ENCODE measurements around the gene RPTOR.

RPTOR gene

DNA sequence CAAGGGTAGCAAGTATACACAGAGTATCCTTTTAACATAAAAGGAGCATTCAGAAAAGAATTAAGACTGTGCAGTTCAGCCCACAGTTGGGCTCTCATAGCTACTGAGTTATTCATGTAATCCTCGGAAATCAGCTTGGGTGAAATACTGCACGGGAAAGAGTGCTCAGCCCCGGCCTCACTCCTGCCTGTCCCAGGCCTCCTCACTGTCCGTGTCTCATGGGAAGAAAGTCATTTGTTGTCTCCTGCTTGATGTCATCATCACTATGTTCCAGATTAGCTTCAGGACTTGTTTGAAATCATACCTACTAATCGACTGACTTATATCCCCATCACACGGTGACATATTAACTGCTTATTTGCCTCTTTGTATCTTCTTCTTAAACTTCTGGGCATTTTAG, 223.8 kb downstream of the RPTOR start:
- DNase-seq (ENCODE audit: low spot score) = no peak

DNA sequence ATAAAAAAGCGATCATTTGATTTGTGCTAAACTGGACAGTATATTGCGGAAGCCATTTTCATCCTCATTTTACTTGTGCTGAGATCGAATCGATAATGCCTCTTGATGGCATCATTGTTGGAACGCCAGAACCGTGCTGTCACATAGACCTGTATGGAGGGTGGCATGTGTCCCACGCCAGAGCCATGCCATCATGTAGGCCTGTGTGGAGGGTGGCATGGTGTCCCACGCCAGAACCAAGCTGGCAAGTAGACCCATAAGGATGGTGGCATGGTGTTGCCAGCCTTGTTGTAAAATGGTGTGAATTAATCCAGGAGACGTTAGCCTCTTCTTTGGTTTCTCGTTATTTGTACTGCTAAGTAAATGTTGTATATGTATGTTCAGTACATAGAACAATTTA, 224.3 kb downstream of the RPTOR start:
- no peak for DNase-seq (ENCODE audit: low spot score)

DNA sequence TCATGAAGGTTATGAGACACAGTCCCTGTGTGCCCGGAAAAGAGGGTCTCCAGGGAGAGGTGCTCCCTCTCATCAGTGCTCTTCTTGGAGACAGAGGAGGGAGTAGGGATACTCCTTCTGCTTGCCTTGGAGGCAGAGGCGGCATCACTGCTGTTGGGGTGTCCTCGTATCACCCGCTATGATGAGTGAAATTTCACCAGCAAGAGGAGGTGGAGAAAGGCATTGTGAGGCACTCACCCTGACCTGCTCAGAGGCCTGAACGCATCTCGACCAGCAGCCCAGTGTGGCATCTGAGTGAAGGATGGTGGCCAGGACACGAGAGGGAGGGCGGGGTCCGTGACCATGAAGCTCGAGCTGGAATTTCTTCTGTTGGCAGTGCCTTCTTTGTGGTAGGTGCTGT, 224.9 kb downstream of the RPTOR start:
- no peak for DNase-seq (ENCODE audit: low spot score)

DNA sequence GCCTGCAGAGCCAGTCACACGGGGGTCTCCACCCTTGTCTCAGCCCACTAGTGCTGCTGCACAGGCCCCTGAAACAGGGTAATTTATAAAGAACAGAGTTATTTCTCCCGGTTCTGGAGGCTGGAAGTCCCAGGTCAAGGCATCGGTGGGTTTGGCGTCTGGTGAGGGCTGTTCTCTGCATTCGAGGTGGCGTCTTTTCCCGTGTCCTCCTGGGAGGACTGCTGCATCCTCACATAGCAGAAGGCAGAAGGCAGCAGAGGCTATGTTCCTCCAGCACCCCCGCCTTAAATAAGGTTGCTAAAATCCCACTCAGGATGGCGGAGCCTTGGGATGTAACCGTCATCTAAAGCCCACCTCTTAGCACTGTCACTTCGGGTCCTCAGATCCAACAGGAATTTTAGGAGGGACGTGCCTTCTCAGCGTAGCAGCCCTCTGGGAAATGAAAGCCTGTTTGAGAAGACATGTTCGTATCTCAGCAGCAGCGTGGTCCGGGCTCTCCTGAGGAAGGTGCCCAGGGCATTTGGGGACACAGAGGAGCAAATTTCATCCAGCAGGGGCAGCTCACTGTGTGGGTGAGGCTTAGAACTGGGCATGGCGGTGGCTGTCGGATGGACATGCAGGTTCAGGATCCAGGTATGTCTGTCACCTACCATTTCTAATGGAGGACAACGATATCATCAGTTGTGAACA, 225.4 kb downstream of the RPTOR start:
- no peak for DNase-seq (ENCODE audit: low spot score)

DNA sequence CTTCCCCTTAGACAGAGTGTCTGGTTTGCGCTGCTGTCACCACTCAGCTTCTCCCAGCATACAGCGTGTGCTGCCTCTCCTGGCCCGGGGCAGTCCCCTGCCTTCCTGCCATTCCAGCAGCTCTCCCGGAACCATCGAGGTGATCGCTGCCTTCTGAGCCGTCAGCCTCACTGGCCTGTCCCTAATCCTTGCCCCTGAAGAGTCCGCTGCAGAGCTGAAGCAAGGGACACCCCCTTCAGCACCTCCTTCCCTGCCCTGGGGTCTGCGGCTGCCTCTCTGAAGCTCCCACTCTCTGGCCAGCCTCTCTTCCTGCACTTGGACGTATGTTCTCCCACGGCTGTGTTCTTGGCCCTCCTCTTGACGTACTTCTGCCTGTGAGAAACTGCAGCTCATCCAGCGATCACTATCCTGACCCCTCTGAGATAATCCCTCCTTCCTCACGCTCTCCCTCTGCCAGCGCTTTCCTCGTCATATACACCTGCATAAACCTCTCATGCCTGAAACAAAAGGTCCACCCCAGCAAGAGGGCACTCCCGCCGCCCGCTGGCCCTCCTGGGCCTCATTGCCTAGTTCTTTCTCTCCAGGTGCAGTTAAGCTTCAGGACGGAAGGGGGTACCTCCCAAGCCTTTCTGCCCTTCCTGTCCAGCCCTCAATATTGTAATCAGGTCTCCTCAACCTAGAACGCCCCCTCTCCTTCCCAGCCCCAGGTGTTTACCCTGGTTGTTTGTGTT, 226.4 kb downstream of the RPTOR start:
- no peak for DNase-seq (ENCODE audit: low spot score)

DNA sequence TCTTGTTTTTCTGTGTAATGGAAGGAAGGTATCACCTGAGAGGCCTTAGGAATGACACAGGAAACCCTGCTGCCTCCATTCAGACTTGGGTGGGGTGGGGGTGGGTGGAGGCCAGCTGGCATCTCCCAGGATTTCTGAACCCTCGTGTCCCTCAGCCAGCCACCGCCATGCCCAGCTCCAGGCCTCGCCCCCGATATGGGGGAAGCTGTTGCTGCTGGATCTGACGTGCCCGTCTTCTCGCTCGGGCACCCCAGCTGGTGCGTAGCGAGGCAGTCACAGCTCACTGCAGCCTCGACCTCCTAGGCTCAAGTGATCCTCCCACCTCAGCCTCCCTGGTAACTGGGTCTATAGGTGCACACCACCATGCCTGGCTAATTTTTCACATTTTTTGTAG, 227.0 kb downstream of the RPTOR start:
- no peak for DNase-seq (ENCODE audit: low spot score)

DNA sequence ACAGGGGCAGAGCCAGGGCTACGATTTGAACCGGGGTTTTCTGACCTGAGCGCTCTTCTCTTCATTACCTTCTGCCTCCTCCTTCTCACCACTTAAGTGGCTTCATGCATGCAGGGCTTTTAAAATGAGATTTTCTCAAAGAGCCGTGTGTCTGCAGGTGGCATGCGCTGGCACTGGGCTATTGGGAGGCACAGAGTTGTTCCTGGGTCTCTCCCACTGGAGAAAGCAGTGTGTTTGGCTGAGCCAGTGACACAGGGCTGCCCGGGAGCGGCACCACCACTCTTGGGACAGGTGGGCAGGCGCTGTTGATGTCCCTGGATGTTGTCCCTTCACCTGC, 228.2 kb downstream of the RPTOR start:
- DNase-seq (ENCODE audit: low spot score) = no peak

DNA sequence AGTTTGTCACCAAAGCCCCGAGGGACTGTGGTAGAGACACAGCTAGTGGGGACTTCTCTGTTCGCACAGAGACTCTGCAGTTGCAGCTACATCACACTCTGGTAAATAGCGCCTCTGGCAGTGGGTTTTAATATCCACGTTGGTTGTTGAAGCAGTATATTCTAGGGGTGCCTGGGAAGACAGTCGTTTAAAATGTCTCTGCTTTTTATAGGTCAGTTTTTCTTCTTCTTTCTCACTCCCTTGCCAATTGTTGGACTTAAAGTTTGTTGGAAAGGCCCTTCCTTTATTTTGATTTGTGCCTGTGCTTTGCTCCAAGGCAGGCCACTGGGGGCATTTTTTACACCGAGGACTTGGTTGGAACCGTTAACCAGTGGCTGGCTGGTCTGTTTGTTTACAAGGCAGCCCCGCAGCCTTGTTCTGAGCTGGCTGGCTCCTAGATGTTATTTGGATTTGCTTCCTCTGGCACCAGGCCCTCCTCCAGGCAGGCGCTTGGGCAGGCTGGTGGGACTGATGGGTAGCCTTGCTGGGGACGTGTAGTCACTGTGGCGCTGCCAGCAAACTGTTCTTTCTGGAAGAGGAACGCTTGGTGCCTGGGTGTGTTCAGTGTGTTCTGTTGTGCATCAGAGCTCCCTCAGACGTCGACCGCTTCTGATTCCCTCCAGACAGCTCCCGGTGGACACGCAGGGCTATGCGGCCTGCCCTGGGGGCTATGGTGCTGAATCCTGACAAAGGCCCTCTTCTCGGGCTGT, 228.8 kb downstream of the RPTOR start:
- no peak for DNase-seq (ENCODE audit: low spot score)

DNA sequence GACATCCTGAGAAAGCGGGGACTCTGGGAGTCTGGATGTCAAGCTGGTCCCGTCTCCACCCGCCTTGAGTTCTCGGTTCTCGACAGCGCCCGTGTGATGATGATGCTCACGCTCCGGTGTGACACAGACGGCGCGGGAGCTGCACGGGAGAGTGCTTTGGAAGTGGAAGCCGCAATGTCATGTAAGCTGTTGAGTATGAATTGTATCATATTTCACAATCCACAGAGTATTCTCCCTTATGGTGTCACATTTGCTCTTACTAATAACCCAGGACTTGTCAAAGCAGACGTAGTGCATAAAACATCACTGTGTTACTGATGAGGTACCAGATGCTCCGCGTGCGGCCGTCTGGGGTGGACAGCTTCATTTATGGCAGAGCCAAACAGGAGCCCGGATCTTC, 229.5 kb downstream of the RPTOR start:
- no peak for DNase-seq (ENCODE audit: low spot score)

DNA sequence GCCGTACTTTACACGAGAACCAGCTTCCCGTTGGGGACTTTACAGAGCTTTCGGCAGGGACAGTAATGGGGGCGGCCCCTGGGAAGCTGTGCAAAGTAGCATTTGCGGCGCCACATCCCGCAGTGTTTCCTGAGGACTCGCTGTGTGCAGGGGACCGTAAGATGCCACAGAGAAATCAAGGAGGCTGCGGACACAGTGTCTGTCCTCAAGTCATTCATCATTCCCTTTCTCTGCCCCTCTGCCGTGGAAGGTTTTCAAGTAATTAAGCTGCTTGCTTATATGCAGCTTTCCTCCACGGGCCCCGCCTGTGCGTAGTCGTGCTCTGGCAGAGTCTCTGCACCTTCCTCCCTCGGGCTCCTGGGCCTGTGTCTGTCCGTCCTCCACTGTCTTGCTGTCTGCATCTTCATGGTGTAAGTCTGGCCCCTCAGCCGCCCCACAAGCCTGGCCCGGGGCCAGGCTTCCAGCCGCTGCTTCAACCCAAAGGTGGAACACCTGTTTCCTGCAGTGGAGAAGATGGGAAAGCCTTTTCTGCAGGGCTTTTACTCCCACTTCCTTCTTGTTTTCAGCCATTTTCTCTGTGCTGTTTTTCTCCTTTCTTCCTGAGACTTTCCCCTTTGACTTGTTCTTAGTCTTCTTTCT, 230.1 kb downstream of the RPTOR start:
- DNase-seq (ENCODE audit: low spot score) = no peak

DNA sequence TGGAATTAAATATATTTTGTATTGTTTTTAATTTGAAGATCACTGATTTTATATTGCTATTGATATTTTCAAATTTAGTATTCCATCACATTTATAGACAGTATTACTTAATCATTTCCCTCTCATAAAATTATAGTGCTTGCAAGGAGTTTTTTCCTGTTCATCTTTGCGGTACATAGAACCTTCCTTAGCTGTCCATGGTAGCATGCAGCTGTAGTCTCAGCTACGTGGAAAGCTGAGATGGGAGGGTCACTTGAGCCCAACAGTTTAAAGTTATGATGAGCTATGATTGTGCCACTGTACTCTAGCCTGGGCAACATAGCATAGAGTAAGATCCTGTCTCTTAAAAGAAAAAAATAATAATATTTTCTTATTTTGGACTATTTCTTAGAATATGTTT, 231.2 kb downstream of the RPTOR start:
- no peak for DNase-seq (ENCODE audit: low spot score)

DNA sequence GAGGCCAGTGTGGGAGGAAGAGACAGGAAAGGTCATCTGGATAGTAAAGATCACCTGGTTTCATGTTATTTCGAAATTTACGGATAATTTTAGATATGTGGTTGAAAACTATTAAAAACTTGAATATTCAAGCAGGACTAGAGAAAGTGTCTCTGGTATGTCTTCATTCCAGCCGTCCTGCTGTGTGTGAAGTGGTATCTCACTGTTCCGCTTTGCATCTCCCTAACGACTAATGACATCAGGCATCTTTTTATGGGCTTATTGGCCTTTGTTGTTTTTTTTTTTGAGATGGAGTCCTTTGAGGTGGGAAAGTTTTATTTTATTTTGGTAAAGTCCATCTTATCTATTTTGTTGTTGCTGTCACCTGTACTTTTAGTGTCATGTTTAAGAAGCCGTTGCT, 232.6 kb downstream of the RPTOR start:
- DNase-seq (ENCODE audit: low spot score) = no peak

DNA sequence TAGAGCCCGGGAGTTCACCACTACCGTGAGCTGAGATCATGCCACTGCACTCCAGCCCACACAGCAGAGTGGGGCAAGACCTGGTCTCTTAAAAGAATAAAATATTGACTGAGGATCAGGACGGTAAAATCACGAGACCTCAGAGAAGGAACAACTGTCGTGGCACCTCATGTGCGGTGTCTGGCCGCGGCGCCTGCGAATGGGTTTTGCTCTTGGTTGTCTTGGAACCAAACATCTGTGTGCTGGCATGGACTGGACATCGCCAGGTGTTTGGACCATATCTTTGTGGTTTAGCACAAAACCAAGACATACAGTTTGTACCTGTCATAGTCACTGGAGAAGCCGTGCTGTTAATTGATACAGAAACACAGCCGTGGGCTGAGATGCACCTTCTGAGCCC, 234.1 kb downstream of the RPTOR start:
- no peak for DNase-seq (ENCODE audit: low spot score)

DNA sequence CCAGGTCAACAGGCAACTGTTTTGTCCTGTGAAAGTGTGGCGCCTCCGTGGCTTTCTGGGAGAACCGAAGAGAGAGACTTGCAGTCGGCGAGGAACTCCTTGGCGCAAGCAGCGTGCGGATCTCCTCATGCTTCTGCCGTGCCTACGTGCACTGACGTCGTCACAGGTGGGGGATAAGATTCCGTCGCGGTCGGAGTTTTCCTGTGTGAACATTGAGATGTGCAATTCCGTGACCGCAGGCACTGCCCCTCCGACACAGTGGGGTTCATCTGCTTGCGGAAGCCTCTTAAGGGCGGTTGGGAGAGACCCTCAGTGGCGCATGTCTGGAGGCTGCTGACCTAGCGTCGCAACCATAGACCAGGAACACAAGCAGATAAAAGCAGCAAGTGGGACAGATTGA, 234.7 kb downstream of the RPTOR start:
- DNase-seq (ENCODE audit: low spot score) = no peak

DNA sequence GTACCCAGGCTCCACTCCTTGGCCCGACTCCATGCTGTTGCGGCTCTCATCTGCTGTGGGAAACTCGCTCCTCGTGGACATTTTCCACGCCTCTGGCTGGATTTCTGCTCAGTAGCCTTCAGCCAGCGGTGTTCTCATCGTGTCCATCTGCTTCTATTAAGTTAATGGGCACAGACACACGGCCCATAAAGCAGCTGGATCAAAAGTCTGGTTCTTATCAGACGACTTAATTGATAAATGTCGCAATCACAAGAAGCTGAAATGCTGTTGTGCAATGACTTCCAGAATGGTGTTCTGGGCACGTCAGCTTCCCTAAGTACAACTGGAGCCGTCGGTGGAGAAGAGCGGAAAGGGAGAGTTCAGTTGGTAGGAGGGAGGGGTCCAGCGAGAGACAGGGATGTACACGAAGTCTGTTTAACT, 235.3 kb downstream of the RPTOR start:
- no peak for DNase-seq (ENCODE audit: low spot score)

DNA sequence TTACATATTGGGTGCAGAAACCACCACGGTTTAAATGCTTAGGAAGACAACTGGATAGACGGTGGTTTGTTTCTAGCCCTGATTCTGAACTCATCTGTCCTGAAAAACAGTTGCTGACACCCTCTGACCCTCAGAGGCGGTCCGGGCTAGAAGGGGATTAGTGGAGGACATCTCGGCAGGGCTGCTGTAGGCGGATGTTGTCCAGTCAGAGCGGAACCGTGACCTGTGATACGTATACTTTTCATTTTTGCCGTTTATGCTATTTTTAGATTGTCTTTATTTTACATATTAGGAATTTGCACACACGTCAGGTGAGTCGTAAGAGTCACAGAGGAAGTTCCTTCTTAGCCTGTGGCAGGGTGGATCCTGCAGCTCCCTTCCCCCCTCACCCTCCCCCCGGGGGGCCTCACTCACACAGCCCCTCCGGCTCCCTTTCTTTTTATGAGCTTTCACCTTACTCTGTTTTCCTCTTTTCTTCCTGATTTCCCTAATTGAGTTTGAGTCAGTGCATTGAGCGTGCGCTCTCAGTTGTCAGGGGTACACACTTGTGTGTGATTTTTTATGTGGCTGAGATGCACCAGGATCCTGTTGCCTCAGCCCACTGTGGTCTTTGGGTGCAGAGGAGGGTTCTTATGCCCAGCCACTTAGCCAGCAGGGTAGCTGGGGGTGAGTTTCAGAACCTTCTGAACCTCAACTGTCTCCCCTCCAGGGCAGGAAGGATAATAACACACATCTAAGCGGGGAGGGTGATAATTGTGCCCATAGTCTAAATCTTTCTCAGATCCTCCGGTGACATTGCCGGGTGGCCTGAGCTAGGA, 236.0 kb downstream of the RPTOR start:
- no peak for DNase-seq (ENCODE audit: low spot score)

DNA sequence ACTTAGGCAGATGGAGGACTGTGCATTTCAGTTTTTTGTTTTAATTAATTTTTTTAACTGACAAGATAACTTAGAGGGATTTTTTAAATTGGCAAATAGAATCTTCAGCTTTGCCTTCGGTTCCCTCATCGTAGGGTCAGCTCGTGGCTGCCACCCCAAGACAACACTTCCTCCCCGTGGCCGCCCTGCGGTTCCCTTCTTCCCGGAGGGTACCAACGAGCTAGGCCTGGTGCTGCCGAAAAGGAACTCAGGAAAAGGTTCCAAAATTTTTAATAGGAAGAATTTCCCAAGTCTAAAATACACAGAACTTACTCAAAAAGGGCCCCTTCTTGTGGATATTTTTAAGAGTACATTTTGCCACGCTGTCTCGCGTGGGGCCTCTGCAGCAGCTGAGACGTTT, 236.6 kb downstream of the RPTOR start:
- DNase-seq (ENCODE audit: low spot score) = no peak

DNA sequence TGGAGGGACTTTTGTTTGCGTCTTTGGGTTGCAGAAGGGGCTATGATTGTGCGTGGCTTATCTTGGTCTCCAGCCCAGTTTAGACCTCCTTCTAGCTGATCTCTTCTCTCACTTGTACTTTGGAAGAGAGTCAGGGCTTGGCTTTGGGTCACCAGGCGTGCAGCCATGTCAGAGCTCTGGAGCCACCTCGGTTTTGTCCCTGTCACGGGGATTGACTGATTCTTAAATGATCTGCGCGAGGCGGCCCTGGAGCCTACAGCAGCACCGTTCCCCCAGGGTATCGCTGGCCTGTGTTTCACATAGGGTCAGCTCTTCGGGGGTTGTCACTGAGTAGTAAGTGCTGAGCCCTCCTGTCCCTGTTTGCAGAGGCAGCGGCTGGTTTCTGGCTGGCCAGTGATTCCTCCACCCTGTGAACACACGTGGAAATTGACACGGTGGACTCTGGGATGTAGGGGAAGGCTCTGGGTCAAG, 237.2 kb downstream of the RPTOR start:
- no peak for DNase-seq (ENCODE audit: low spot score)

DNA sequence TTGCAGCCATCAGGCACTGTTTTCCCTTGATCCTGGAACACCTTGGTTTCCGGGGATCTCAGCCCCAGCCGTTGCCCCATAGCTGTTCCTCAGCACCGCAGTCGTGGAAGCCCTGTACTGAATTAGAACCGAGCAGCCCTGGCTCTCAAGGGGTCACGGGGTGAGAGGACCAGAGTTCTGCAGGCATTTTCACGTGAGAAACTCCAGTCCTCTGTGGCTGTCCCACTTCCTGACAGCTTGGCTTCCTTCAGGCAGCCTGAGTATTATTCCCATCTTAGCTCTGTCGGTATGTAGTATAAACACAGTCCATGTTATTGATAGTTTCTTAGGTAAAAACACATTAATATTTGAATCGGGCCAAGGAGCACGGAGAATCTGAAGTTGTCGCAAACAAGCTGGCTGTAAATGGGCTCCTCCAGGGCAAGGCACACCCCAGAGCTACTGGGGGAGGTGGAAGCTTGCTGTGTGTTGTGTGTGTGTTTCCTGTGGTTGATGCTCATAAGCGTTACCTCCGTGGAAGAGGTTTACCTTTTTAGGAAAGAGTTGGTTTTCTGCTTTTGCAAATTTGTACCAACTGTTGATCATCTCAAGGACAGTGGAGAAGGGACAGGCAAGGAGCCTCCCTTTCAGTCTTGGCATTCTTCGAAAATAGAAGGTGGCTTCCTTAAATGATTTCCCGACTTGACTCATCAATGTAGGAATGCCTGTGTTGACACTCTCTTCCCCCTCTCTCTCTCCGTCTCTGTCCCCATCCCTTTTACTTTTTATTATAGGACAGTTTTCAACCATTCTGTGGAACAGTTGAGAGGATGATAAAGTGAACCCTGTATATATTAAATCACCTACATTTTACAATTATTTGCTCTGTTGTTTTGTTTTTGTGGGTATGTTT, 238.1 kb downstream of the RPTOR start:
- DNase-seq (ENCODE audit: low spot score) = no peak

DNA sequence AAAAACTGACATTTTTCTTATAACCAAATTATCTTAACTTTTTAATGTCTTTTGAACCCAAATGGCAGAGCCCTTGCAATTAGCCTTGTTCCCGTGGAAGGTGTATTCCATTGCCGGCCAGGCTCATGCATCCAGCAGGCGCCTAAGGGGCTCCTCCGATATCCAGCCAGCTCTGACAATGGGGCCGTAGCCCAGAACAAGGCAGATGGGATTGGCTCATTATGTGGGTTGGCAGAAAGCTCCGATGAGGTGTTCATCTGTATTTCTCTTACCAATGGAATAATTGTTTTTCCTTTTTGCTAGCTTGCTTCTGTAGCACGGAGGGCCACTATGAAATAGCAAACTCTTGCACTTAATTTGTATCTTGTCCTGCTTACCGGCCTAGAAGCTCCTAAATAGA, 238.8 kb downstream of the RPTOR start:
- DNase-seq (ENCODE audit: low spot score) = no peak

DNA sequence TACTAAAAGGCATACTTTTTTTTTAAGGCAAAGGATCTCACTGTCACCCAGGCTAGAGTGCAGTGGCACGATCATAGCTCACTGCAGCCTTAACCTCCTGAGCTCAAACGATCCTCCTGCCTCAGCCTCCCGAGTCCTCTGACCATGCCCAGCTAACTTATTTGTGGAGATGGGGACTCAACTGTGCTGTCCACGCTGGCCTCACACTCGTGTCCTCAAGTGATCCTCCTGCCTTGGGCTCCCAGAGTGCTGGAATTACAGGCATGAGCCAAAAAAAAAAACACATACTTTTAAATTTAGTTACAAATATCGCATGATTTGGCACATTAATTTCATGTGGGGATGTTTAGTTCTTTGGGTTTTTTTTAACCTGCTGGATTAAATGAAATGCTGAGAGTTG, 239.3 kb downstream of the RPTOR start:
- DNase-seq (ENCODE audit: low spot score) = no peak

Measured in hematopoietic multipotent progenitor cell treated with erythropoietin and hydrocortisone succinate and interleukin-3 and kit ligand, for 15 days (in vitro differentiated cells).